ENCODE data around the gene ZDHHC8.

ZDHHC8 gene

GRCh38 chr22:20181884-20182236 is 50.3 kb downstream of the ZDHHC8 start:
- TF ChIP-seq POLR2AphosphoS5 (IDR thresholded peaks at IDR 0.05; ENCODE audit: low read depth), result no peak
- TF ChIP-seq, protein P1, sequence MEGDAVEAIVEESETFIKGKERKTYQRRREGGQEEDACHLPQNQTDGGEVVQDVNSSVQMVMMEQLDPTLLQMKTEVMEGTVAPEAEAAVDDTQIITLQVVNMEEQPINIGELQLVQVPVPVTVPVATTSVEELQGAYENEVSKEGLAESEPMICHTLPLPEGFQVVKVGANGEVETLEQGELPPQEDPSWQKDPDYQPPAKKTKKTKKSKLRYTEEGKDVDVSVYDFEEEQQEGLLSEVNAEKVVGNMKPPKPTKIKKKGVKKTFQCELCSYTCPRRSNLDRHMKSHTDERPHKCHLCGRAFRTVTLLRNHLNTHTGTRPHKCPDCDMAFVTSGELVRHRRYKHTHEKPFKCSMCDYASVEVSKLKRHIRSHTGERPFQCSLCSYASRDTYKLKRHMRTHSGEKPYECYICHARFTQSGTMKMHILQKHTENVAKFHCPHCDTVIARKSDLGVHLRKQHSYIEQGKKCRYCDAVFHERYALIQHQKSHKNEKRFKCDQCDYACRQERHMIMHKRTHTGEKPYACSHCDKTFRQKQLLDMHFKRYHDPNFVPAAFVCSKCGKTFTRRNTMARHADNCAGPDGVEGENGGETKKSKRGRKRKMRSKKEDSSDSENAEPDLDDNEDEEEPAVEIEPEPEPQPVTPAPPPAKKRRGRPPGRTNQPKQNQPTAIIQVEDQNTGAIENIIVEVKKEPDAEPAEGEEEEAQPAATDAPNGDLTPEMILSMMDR (IDR thresholded peaks at IDR 0.05; ENCODE audit: insufficient read depth, low read length), result no peak
- TF ChIP-seq, protein P2, sequence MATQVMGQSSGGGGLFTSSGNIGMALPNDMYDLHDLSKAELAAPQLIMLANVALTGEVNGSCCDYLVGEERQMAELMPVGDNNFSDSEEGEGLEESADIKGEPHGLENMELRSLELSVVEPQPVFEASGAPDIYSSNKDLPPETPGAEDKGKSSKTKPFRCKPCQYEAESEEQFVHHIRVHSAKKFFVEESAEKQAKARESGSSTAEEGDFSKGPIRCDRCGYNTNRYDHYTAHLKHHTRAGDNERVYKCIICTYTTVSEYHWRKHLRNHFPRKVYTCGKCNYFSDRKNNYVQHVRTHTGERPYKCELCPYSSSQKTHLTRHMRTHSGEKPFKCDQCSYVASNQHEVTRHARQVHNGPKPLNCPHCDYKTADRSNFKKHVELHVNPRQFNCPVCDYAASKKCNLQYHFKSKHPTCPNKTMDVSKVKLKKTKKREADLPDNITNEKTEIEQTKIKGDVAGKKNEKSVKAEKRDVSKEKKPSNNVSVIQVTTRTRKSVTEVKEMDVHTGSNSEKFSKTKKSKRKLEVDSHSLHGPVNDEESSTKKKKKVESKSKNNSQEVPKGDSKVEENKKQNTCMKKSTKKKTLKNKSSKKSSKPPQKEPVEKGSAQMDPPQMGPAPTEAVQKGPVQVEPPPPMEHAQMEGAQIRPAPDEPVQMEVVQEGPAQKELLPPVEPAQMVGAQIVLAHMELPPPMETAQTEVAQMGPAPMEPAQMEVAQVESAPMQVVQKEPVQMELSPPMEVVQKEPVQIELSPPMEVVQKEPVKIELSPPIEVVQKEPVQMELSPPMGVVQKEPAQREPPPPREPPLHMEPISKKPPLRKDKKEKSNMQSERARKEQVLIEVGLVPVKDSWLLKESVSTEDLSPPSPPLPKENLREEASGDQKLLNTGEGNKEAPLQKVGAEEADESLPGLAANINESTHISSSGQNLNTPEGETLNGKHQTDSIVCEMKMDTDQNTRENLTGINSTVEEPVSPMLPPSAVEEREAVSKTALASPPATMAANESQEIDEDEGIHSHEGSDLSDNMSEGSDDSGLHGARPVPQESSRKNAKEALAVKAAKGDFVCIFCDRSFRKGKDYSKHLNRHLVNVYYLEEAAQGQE (IDR thresholded peaks at IDR 0.05; ENCODE audit: insufficient replicate concordance, low read depth), result no peak
- no peak for TF ChIP-seq GABPA (IDR thresholded peaks at IDR 0.05; ENCODE audit: low read depth)
- TF ChIP-seq SPI1 (IDR thresholded peaks at IDR 0.05; ENCODE audit: borderline replicate concordance, low read depth), result no peak
- Histone ChIP-seq H3K4me3 (replicated peaks; ENCODE audit: insufficient read depth, low read length) (no peak overlapping the region), H3K27me3 (ENCODE audit: insufficient read depth, poor library complexity, severe bottlenecking) (no peaks in the 10 kb centered on the region), H3K27ac (replicated peaks) (no peak overlapping the region)
- DNase-seq (ENCODE audit: low read depth in 1 of 2, low spot score in 1 of 2), result no peak

DNA sequence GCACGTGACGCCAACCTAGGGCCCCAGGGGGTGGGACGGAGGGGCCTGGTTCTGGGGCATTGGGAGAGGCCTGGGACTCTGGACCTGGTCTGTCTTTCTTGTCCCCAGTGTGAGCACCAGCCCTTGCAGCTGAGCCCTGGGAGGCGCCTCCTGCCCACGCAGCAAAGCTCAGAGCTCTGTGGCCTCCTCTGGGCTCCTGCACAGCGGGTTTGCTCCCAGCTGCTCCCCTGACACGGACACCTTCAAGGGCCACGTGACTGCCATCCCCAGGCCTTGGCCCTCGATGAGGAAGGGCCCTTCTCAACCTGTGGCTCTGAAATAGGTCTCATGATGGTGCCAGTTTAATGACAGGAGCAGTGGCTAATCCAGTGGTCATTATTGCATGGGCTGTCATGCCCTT is 50.8 kb downstream of the ZDHHC8 start:
- Histone ChIP-seq H3K27ac (replicated peaks) (no peak overlapping the region), H3K4me3 (replicated peaks; ENCODE audit: insufficient read depth, low read length) (no peak overlapping the region), H3K27me3 (ENCODE audit: insufficient read depth, poor library complexity, severe bottlenecking) (no peaks in the 10 kb centered on the region)
- TF ChIP-seq GABPA (IDR thresholded peaks at IDR 0.05; ENCODE audit: low read depth), result no peak
- TF ChIP-seq POLR2AphosphoS5 (IDR thresholded peaks at IDR 0.05; ENCODE audit: low read depth), result no peak
- TF ChIP-seq, protein P1 (IDR thresholded peaks at IDR 0.05; ENCODE audit: insufficient read depth, low read length), result no peak
- TF ChIP-seq SPI1 (IDR thresholded peaks at IDR 0.05; ENCODE audit: borderline replicate concordance, low read depth), result no peak
- TF ChIP-seq, protein P2 (IDR thresholded peaks at IDR 0.05; ENCODE audit: insufficient replicate concordance, low read depth), result no peak
- no peak for DNase-seq (ENCODE audit: low read depth in 1 of 2, low spot score in 1 of 2)

- Histone ChIP-seq H3K27me3 (ENCODE audit: insufficient read depth, poor library complexity, severe bottlenecking) (no peaks in the 10 kb centered on the region), H3K4me3 (replicated peaks; ENCODE audit: insufficient read depth, low read length) (no peak overlapping the region), H3K27ac (replicated peaks) (no peak overlapping the region)
- no peak for TF ChIP-seq GABPA (IDR thresholded peaks at IDR 0.05; ENCODE audit: low read depth)
- TF ChIP-seq, protein P2 (IDR thresholded peaks at IDR 0.05; ENCODE audit: insufficient replicate concordance, low read depth), result no peak
- DNase-seq (ENCODE audit: low read depth in 1 of 2, low spot score in 1 of 2), result no peak
These were observed 51.5 kb downstream of the ZDHHC8 start for GRCh38 chr22:20183101-20183500.

- Histone ChIP-seq H3K27ac (replicated peaks) (no peak overlapping the region), H3K27me3 (ENCODE audit: insufficient read depth, poor library complexity, severe bottlenecking) (no peaks in the 10 kb centered on the region), H3K4me3 (replicated peaks; ENCODE audit: insufficient read depth, low read length) (no peak overlapping the region)
- TF ChIP-seq, protein P2 (IDR thresholded peaks at IDR 0.05; ENCODE audit: insufficient replicate concordance, low read depth), result no peak
- TF ChIP-seq, protein P1 (IDR thresholded peaks at IDR 0.05; ENCODE audit: insufficient read depth, low read length), result no peak
- TF ChIP-seq GABPA (IDR thresholded peaks at IDR 0.05; ENCODE audit: low read depth) (no peak), POLR2AphosphoS5 (IDR thresholded peaks at IDR 0.05; ENCODE audit: low read depth) (no peak), SPI1 (IDR thresholded peaks at IDR 0.05; ENCODE audit: borderline replicate concordance, low read depth) (no peak)
- no peak for DNase-seq (ENCODE audit: low read depth in 1 of 2, low spot score in 1 of 2)
These were observed 52.2 kb downstream of the ZDHHC8 start for GRCh38 chr22:20183823-20184222.

Data from HL-60 (cell line).